Endometrium (tissue), 2 donors: ENCODE results near the gene ZNF367.
"Not testable (repeated sequence)": the region's sequence is repeated elsewhere in the genome, so short reads cannot be mapped to it uniquely, and the experiment has no call there.

Experiments
- FAIRE-seq: peaks from 2 replicates; lab custom pipeline; 2012; peaks lifted over from hg19 to GRCh38; lab: Jason Lieb, UNC
- donor health status: control.
- donor health status: control.

Gene ZNF367

GRCh38 chr9:96360976-96361375, 57.2 kb downstream of the ZNF367 start:
- FAIRE-seq: no peak

DNA sequence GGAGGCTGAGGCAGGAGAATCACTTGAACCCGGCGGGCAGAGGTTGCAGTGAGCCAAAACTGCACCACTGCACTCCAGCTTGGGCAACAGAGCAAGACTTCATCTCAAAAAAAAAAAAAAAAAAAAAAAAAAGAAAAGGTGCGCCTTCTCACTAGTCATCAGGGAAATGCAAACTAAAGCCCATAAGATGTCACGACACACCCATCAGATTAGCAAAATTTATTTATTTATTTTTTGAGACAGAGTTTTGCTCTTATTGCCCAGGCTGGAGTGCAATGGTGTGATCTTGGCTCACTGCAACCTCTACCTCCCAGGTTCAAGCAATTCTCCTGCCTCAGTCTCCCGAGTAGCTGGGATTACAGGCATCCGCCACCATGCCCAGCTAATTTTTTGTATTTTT, 57.6 kb downstream of the ZNF367 start:
- FAIRE-seq: not testable (repeated sequence)

DNA sequence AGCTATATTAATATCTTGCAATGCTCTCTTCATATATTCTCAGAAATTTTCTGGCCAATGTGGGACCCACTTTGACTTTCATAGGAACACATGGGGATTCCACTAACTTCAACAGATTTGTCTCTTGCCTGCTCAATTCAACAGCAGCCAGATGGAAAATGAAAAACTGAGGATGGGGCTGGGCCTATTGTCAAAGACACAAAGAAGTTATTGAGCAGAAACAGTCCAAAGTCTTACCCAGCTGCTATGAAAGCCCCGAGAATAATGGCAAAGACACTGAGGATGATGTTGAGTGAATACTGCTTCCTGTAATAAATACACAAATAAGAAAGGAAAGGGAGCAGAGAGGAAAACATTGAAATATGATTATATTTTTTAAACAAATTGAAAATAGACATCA, 67.3 kb downstream of the ZNF367 start:
- no peak for FAIRE-seq

DNA sequence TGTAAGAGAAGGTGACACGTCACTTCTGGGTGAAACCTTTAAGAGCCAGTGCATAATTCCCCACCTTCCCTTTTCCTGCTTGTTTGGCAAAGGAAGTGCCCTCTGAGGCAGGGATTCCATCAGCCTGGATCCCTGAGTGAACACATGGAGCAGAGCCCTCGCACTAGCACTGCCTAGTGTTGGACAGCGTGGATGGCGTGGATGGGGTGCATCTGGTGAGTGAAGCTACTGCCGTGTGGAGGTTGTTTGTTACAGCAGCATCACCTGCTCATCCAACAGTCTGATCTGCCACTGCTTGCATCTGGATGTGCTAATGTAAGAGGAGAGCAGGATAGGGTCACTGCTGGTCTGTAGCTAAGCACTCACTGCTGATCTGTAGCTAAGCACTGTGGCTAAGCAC, 69.9 kb downstream of the ZNF367 start:
- no peak for FAIRE-seq

DNA sequence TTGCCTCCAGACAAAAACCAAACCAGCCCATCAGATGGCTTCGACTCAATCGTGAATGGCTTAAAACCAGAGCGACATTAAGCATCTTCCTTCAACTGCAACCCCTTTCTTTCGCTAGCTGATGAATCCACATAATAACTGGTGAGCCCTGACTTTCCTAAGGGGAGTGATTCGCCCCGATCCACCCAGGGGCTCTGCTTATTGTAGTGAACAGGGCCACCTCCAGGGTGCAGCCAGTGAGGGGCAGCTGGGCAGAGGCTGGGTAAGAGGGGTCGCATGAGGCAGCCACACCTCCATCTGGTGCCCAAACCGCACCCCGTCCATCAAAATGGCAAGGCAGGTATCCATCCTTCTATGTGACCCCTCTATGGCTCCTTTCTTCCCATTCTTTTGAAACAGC, 72.6 kb downstream of the ZNF367 start:
- no peak for FAIRE-seq

DNA sequence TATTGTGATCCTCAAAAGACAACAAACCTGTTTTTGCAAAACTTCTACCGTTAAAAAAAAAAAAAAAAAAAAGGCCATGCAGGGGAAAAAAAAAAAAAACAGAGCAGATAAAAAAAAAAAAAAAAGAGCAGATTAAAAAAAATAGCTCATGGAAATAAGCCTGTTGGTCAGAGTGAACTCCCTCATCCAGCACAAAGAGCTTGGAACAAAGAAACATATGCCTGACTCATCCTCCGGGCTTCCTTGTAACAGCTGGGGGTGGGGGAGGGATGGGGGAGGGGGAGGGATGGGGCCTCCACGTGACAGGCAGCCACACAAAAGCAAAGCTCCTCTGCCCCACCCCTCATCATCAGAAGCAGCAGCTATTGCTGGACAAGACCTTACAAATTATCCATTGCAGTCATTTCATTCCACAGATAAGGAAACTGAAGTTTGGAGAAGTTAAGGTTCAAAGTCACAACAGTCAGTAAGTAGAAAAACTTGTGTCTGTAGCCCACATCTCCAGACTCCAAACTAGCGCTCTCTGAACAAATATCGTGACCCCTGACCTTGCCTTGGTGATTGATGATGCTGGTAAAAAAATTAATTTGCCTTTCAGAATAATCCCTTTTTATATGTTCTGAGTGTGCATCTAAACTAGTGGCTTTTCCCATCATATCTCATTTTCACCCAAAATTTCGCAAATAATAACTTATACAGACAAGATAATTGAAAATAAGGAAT, 73.6 kb downstream of the ZNF367 start:
- FAIRE-seq: no peak

DNA sequence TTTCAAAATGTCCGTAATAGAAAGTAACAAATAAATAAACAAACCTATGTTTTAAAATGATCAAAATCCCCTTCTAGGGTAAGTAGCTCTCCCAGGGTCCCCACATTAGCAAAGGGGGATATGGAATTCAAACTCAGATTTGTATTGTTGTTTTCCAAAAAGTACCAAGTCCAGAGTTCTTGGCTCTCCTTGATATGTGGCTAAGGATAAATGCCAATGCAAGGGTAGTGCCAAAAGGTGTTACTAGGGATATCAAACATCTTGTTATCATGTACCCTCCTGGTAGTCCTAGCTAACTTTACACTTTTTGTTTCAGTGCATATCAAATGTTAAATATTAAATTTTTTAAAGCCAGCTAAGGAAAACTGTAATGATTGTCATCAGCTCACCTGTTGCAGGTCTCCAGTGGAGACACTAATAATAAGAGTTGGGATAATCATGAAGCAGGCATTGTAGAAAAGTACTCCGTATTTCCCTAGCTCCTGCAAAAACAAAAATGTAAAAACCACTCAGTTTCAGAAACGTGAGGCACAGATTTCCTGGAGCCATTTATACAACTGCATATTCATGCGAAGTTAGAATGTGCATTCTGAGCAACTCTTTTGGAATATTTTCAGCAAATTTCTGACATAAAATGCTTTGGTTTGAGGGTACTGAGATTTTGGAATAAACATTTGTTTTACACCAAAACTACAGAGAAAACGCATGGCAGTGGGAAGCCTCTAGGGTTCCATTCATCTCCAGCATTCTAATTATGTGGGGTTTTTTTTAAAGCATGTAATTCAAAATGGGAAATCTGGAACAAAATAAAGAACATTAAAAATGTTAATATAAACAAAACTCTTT, 74.4 kb downstream of the ZNF367 start:
- peak; percentile 18 for FAIRE-seq

- FAIRE-seq: no peak
Observed at GRCh38 chr9:96342571-96343245, 75.5 kb downstream of the ZNF367 start.

DNA sequence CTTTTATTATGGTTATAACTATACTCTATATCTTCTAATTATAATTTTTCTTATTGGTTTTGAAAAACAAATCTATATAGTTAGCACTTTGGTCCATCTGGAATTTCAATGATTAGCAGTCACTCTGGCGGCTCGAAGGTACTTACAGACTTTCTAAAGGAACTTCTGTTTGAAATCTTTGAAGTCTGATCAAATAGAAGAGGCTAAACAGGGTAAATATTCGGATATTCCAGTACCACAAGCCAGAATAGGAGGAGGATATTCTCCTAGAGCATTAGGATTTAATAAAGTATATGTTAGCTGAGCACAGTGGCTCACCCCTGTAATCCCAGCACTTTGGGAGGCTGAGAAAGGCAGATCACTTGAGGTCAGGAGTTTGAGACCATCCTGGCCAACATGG, 77.5 kb downstream of the ZNF367 start:
- no peak for FAIRE-seq

- no peak for FAIRE-seq
Observed at GRCh38 chr9:96338299-96338698, 79.9 kb downstream of the ZNF367 start.
